HG03571 (cell line): ENCODE measurements around the gene MRPS6.

Source experiments
- ATAC-seq: cut with Tn5 transposase; IDR thresholded peaks from one replicate; pipeline ENCODE4 v1.9.1; 2021; ENCODE audit not compliant: unreplicated experiment

MRPS6 gene

DNA sequence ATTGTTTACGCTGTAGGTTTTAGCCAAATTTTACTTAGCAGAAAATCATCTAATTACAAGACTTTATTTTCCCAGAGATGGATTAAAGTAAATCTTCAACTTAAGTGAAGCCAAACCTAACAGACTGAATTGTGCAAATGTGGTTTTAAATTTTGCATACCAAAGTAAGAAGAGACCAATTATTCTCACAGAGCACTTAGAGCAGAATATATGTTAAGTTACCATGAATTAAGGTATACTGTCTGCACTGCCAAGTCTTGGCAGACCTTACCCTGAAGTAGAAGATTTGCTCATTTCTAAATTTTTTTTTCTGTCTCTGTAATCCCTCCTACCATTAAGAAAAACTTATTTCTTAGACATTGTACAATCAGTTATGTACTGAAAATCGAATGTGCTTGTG is 24.1 kb downstream of the MRPS6 start:
- no peak for ATAC-seq

DNA sequence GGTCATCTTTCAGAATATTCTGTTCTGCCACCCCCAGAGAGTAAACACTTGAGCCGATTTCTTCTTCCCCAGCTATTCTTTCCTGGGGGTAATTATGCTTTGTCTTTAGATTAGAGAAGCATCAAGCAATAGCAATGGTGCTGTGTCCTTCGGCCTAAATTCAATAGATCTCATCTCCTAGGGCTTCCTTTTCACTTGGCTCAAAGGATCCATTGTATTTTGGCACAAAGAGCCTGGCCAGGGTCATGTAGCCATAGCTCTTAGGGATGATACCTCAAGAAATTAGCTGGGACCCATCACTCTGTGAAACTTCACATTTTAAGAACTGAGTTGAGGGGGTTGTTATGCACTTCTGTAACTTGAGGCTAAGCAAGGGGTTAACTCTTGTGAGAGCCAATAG is 27.0 kb downstream of the MRPS6 start:
- ATAC-seq = no peak

DNA sequence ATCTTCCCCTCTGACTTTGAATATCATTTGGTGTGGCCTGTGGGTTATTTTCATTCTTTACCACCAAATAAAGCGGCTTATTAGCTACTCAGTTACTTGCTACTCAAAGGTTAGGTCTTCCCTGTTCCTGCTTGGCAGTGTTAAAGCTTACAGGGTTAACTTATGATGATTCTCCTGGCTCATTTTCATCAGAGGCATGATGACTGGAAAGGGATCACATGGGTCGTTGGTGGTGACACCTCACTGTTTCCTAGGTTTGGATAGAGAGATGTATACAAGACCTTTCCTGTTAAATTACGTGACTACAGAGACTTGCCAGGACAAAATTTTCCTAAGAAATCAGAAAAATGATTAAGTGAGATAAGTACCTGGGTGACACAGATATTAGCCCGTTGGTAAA is 27.4 kb downstream of the MRPS6 start:
- no peak for ATAC-seq

DNA sequence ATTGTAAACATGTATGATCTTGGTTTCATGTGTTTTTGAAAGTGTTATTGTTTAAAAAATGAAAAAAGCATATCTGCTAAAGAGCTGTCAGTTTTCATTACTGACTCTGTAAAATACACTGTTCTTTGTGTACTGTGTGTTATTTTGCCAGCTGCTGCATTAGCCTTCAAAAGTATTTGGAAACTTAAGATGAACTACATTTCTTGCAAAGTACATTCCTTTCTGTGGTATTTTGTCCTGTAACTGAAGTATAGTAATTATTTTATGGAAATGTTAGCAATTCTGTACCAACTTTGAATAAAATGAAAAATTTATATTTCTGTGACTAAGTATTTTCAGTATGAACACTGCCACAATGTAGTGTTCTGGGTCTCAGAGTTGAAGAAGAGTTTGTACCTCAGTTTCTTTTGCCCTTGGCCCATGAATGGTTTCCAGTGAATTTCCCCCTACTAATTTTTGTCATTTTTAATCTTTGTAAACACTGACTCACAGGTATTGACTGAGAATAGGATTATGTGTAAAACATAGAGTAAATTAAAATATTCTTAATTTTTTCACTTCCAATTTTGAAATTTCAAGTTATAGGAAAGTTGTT is 32.7 kb downstream of the MRPS6 start:
- no peak for ATAC-seq

DNA sequence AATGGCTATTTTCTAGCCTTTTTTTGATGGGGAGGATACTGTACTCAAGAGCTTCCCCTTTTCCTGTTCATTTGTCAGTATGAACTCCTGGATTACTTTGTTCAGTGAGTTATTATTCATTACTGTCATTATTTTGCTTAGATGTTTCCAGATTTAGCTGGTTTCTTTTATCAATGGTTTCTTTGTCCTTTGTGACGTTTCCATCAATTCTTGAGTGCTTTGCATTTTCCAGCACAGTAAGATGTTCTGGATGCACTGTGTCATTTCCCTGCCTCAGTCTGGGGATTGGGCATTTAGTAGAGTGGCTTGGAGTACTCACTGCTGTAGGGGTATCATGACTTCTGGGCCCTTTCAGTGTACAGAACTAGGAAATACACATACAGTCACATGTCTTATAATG is 34.2 kb downstream of the MRPS6 start:
- no peak for ATAC-seq

DNA sequence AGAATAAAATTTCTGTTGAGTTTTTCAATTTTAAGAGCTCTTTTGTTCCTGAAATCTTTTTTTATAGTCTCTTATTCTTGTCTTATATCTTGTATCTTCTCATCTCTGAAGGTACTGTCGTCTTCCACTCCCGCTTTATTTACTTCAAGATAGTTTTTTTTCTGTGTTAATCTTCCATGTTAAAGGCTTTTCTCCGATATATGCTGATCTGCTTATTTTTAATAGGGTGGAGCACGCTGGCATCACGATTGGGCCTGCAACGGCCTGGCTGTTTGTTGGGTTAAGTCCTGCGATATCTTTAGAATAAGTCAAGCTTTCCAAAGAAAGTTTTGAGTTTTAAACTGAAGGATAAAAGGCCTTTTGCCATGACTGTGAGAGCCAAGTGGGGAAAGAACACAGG is 35.7 kb downstream of the MRPS6 start:
- no peak for ATAC-seq

DNA sequence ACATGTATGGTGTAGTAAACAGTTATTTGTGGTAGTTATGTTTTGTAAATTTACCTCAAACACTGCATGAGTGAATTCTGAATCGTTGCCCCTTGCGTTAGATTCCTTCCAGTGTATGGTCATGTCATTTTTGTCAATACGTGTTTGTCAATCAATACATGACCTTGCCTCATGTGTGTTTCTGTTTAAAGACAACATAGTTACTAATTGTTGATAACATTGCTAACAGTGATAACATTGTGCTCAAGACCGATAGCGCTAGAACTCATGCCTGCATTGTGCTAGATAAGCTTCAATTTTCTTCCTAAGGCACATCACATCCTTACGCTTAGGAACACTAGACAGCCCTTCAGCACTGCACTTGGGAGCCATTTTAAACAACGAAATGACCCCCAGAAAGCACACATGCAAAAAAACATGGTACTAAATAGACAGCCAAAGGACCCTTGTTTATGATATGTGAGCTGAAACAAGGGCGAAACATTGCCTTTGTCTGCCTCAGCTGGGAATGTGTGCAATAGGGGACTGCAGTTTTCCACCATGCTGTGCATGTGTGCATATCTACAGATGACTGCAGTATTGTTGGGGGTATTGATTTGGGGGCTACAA is 37.3 kb downstream of the MRPS6 start:
- no peak for ATAC-seq

DNA sequence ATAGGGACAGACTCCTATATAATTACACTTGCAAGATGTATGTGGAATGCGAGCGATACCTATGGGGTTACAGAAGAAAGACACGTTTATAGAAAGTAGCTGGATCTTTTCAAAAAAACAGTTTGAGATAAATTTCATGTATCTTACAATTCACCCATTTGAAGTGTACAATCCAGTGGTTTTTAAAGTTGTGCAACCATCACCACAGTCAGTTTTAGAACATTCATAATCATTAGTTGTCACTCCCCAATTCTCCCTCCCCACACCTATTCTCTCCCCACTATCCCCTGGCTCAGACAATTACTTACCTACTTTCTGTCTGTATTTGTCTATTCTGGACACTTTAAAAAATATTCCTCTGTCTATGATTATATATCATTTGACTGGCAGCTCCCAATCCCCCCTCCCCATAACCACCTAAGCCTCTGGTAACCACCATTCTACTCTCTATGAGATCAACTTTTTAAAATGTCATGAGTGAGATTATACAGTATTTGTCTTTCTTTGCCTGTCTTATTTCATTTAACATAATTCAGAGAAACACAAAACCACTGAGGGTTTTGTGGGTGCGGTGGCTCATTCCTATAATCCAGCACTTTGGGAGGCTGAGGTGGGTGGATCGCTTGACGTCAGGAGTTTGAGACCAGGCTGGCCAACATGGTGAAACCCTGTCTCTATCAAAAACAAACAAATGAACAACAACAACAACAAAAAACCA is 39.1 kb downstream of the MRPS6 start:
- no peak for ATAC-seq

DNA sequence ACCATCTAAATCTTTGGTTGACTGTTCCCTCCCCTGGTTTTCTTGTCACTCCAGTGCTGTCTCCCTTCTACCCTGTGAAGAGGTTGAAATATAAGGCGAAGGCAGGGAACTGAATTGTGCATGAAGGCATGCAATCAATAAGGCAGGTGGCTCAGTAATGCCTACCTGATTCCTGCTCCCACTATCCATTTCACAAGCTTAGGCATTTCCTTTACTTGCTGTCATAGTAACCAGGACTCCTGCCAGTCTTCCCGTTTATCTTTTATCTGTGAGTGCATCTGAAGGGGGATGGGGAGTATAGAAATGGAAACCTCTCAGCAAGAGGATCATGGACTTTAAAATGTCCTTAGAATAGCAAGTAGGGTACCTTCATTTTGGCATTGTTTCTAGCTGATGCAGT is 40.5 kb downstream of the MRPS6 start:
- no peak for ATAC-seq

DNA sequence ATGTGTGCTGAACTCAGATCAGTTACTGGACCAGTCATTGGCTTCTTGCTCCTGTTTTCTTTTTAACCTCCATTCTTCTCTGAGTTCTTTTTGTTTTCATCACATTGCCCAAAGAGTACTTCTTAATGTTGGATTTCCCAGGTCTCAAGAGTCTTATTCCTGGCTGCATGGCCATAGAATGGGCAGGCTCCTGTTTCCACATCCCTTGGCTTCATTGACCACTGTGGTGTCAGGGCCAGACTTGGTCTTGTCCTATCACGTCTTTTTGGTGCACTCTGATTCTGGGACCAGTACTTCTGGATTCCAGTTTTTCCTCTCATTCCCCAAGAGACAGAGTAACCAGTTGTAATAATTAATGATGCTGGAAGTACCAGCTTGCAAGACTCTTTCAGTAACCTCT is 41.8 kb downstream of the MRPS6 start:
- ATAC-seq = no peak

DNA sequence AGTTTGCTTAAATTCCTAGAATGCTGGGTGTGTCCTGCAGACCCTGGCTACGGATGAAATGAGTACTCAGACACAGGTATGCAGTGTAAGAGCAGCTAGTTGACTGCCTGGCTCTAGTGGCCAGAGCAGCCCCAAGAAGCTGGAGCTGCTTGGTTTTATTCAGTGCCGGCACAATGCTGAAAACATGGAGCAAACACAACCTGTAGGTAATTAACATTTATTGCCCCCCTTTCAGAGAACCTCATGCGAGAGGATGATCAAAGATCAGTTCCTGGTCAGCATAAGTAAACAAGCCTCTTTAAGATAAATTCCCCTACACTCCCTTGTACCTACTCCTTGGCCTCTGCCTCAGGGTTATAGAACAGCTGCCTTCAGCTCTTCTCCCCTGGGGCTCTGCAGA is 43.2 kb downstream of the MRPS6 start:
- no peak for ATAC-seq

DNA sequence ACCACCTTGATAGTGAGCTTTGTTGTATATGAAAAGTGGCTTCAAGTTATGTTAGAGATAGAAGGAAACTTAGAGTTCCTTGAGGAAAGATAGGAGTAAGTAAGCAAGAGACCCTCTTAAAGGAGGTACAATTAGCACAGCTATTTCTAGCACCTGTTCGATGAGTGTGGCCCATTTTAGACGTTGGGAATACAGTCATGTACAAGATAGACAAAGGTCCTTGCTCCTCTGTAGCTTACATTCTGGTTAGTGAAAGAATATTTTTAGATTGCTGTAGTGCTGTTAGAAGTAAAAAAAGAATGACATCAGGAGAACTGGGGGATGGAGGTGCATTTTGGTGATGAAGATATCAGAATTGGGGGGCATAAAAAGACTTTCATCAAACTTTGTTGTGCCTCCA is 47.5 kb downstream of the MRPS6 start:
- no peak for ATAC-seq

DNA sequence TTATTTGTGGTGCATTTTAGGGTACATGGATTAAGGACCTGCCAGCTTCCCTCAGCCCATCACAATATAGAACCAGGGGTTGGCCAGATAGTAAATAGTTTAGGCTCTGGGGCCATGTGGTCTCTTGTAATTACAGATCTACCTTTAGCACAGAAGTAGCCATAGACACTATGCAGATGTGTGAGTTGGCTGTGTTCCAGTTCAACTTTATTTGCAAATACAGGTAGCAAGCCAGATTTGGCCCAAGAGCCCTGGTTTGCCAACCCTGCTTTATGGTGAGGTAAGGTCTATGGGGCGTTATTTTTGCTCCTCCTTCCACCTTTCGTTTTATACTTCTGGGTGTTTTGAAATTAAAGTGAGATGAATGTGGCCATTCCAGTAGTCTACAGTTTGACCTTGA is 48.7 kb downstream of the MRPS6 start:
- ATAC-seq = no peak

DNA sequence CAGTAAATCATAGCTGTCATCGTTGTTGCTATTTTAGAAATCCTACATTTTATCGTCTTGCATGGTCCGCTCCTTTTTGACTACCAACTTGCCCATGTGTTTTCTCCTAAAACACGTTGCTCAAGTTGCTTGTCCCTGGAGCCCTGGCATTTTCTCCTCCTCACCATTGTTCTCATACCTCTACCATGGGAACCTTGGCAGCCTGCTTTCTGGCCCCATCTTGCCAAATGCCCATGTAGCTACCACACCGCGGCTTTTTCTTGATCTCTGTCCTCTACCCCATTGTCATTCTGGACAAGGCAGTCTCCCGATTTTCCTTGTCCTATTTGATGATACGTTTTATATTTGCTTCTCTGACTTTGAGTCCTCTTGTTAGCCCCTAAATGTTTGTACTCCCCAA is 50.2 kb downstream of the MRPS6 start:
- ATAC-seq = no peak

DNA sequence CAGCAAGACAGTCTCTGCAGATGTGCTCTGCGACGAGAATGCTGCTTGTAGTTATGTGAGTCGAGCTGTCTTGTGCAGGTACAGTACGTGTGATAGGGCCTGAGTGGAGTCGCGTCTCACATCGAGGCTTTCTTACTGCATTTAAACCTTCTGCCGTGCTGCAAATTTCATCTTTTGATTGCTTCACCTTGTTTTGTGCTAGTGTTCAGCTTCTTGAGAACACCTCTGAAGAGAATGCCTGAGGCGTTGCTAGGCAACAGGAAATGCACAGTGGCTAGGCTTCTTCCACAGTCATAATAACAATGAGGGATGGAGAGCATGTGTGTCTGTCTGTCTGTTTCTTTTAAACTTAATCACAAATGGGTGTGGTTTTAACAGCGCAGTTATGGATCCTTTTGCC is 52.9 kb downstream of the MRPS6 start:
- no peak for ATAC-seq

DNA sequence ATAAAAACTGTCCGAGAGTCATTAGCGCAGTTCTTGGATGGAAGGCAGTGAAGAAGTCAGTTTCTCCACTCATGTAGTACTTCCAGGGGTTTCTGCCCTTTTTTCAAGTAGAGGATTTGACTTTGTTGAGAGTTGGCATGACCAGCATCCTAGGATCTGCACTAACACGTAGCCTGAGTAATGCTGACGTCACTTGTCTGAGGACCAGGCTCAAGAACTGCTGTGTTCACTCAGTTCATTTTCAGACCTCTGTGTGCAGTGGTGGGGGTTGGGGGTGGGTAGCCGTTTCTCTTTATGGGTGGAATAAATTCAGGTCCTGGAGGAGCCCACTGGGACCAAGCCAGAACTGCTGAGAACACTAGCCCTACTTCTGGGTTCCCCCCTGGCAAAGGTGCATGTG is 53.3 kb downstream of the MRPS6 start:
- no peak for ATAC-seq

DNA sequence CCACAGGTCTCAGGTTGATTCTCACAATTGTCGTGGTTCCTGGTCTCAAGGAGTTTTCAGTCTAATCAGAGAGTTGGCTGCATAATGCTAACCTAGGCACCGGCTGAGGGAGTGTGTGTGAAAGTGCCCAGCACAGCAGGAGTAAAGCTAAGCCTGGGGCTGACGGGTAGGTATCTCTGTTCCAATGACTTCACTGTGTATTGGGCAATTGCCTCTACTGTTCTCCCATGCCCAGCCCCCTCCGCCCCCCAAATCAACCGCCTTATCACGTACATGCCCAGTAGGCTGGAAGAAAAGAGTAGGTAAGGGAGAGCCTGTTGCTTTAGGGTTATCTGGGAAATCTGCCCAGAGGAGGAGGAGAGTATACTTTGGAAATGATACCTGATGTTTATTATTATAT is 54.7 kb downstream of the MRPS6 start:
- ATAC-seq = no peak

DNA sequence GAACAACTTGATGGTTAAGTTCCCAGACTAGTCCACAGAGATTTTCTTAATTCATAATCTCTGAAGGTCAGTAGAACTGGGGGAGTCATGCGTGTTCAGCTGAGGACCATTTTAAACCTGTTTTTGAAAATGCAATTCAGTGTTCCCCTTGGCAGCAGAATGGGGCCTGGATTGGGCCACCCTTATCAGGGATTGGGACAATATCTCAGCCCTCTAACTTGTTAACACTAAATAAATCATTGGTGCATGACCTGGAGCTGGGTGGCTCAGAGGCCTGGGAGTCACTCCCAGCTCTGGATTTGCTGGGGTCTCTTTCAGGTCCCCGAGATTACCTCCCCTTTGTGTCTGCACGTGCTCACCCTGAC is 55.3 kb downstream of the MRPS6 start:
- ATAC-seq = no peak

DNA sequence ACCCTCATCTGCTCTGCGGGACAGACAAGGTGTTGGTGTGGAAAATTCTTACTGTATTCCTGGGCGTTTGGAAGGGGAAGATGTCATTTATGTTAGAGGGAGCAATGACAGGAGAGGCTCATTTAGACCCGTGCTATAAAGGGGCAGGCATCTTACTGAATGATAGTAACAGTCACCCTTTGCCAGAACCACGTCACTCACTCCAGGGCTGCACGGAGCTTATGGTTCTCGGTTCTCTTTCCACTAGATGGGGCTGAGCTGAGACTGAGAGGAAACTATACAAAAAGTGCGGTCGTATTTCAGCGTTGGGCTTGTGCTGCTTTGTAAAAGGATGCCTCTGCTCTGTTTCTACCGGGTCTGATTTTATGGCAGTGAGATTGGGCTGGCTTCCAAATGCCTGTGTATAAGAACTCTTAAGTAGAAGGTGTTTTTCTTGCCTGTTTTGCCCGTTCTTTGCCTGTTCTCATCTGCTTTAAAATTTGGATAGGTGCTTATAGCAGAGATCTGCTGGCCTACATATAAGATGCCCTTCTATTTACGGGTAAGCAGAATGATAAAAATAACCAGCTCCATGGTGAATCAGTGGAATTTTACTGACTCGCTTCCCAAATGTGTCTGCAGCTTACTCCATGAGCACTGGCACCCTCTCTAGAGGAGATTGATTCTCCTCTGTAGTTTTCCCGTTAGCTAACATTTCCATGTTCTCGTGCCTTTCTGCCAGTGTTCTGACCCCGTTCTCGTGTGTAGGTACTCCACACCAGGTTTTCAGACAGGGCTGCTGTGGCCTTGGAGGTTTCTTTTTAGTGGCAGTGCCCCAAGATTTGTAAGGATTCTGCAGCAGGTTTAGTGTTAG is 55.9 kb downstream of the MRPS6 start:
- ATAC-seq = no peak

DNA sequence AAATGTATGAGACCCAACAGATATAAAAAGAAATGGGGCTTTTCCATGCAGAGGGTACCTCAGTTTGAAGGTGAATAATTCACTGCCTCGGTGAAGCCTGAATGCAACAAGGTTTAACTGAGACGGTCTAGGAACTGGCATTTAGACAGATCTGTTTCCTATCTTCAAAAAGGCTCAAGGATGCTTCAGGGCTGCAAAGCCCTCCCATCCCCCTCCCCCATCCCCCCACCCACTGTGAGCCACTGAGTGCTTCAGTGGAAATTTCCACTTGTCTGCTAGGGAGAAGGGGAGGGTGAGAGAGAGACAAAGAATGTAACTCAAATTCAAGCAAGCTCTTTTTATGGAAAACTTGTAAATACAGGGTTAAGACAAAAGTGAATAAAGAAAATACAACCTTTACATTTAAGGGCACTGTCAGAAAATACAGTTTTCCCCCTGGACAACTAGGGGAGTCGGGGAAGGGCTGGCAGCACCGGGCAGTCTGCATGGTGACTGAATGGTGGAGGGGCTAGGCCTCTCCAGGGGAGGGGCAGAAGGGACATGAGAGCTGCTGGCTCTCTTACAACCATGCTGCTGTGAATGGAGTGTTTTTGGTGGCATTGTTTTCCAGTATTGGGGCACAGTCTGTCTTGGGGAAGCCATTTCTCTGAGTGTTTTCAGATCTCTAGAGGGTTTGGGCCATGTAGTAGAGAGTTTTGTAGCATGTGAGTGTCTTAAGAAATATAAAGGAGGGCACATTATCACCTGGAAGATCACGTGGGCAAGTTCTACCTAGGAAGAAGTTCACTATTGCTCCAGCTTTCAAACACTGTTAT is 56.7 kb downstream of the MRPS6 start:
- no peak for ATAC-seq

DNA sequence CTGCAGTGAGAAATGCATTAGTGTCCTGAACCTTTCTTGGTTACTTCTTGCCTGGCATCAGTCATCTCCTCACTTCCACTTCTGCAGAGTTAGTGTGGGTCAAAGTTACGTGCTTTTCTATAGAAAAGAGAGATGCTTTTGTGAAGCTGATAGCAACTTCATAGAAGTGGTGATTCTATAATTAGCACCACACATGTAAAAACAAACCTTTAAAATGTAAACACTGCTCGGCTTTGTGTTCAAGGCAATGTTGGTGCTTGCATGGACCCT is 57.3 kb downstream of the MRPS6 start:
- ATAC-seq = no peak
